Sigmoid colon (tissue), 7 donors: ENCODE data around the gene H19. TPM values are rescaled to one million over a fixed set of nuclear protein-coding genes. Genes with fewer than 3 reads are reported as not detected.

Experiments
- DNase-seq: peaks from one replicate; pipeline ENCODE4 v3.0.0-alpha.2; 2019
- H3K27ac ChIP-seq, 4 donors: fragments of 200-600 bp; sonication (generic); one replicate each; pipeline ENCODE4 v1.5.1; 2016 to 2019; ENCODE audit warnings: mild to moderate bottlenecking in 1 of 4
- H3K27me3 ChIP-seq, 3 donors: fragments of 200-600 bp; sonication (generic); one replicate each; pipeline ENCODE4 v1.5.1; 2019; ENCODE audit warnings: mild to moderate bottlenecking in 1 of 3
- H3K36me3 ChIP-seq, 4 donors: fragments of 200-600 bp; sonication (generic); one replicate each; pipeline ENCODE4 v1.5.1; 2016 to 2019
- H3K4me1 ChIP-seq, 4 donors: fragments of 200-600 bp; sonication (generic); one replicate each; pipeline ENCODE4 v1.5.1; 2017 to 2019
- H3K4me3 ChIP-seq, 4 donors: fragments of 200-600 bp; sonication (generic); one replicate each; pipeline ENCODE4 v1.5.1; 2017 to 2019; ENCODE audit warnings: mild to moderate bottlenecking in 2 of 4, moderate library complexity in 1 of 4
- H3K9me3 ChIP-seq, 4 donors: fragments of 200-600 bp in 3 of 4; sonication (generic) in 3 of 4; one replicate each; pipeline versions ENCODE4 v1.5.1 to v1.6.1; 2013 to 2019
- CTCF ChIP-seq, 4 experiments: fragments of 450-650 bp in 3 of 4; fragments of 200-600 bp in 1 of 4; IDR thresholded peaks; one replicate each; pipeline ENCODE4 v1.5.1; 2016 to 2019; ENCODE audit warnings: antibody characterized with exemption in 4 of 4, mild to moderate bottlenecking in 3 of 4, moderate library complexity in 2 of 4
- EP300 ChIP-seq, 4 donors: sonication (generic); formaldehyde crosslinking; IDR thresholded peaks; one replicate each; pipeline ENCODE4 v1.6.1; 2017; ENCODE audit warnings: antibody characterized with exemption in 4 of 4
- POLR2A ChIP-seq, 2 donors: fragments of 450-650 bp; IDR thresholded peaks; one replicate each; pipeline ENCODE4 v1.6.1; 2016; ENCODE audit warnings: antibody characterized with exemption in 2 of 2, mild to moderate bottlenecking in 2 of 2, moderate library complexity in 2 of 2
- POLR2AphosphoS5 ChIP-seq, 4 donors: sonication (generic); formaldehyde crosslinking; IDR thresholded peaks; one replicate each; pipeline ENCODE4 v1.6.1; 2017; ENCODE audit warnings: antibody characterized with exemption in 4 of 4
- WGBS, 2 donors: extraction: QIAGEN DNeasy Blood & Tissue Kit; methylation state at CpG; one replicate each; pipeline ENCODE4 v1.1.7; 2013; 5-methylcytosine and 5-hydroxymethylcytosine counted together
- intact Hi-C: fragments of 100-400 bp; cut with DNase I; formaldehyde crosslinking; loops from one replicate; pipeline ENCODE4 v1.15.1; 2023
- polyA plus RNA-seq, 3 donors: library from polyadenylated mRNA; stranded (reverse); fragments of 200-250 nt; gene quantifications; one replicate each; pipeline ENCODE4 v1.2.3, GENCODE V29; 2013
- total RNA-seq, 4 donors: library from RNA; depleted of rRNA; stranded (reverse); fragments of >200 nt; gene quantifications; one replicate each; pipeline ENCODE4 v1.1.0, GENCODE V29; 2016
- donor health status: healthy with polysubstance abuse.
- donor health status: Bipolar disorder and iron deficiency.
- donor health status: healthy.

Gene H19
- total and polyA plus RNA-seq, 7 donors: 9.9 to 349 (median 67.6) TPM

GRCh38 chr11:1988667-1989317, 8.8 kb downstream of the H19 start:
- Histone ChIP-seq H3K4me3 (no peak overlapping the region), H3K27ac (no peak overlapping the region), H3K9me3 (no peaks in the 10 kb centered on the region), H3K36me3 (no peaks in the 10 kb centered on the region), H3K27me3 (no peaks in the 10 kb centered on the region), H3K4me1 (no peaks in the 10 kb centered on the region)
- WGBS, 2 donors: 32 to 80% methylated on average over 13 to 17 of the region's 24 CpGs
- DNase-seq: peak; percentile 50
- TF ChIP-seq EP300 (IDR thresholded peaks at IDR 0.05) (no peak), CTCF (IDR thresholded peaks at IDR 0.05) (no peak), POLR2A (IDR thresholded peaks at IDR 0.05) (no peak), POLR2AphosphoS5 (IDR thresholded peaks at IDR 0.05) (no peak)
- intact Hi-C loops: no loop called here

- WGBS, 2 donors: no CpG with 5 or more reads among the region's 11 CpGs
- Histone ChIP-seq H3K36me3 (no peaks in the 10 kb centered on the region), H3K9me3 (no peaks in the 10 kb centered on the region), H3K27me3 (no peaks in the 10 kb centered on the region), H3K4me1 (no peaks in the 10 kb centered on the region), H3K4me3 (no peak overlapping the region), H3K27ac (no peak overlapping the region)
- intact Hi-C loops: no loop called here
- TF ChIP-seq EP300 (IDR thresholded peaks at IDR 0.05) (no peak), CTCF (IDR thresholded peaks at IDR 0.05) (no peak), POLR2AphosphoS5 (IDR thresholded peaks at IDR 0.05) (no peak), POLR2A (IDR thresholded peaks at IDR 0.05) (no peak)
- DNase-seq: no peak
These were observed 9.5 kb downstream of the H19 start for GRCh38 chr11:1988174-1988573.

- H3K27ac ChIP-seq: no peak overlapping the region
- H3K4me1 ChIP-seq: no peaks in the 10 kb centered on the region
- no peaks in the 10 kb centered on the region for H3K9me3 ChIP-seq
- TF ChIP-seq POLR2A (IDR thresholded peaks at IDR 0.05) (no peak), CTCF (IDR thresholded peaks at IDR 0.05) (no peak), POLR2AphosphoS5 (IDR thresholded peaks at IDR 0.05) (no peak), EP300 (IDR thresholded peaks at IDR 0.05) (no peak)
- no peak overlapping the region for H3K4me3 ChIP-seq
- no CpG with 5 or more reads among the region's 6 CpGs for WGBS, 2 donors
- H3K36me3 ChIP-seq: no peaks in the 10 kb centered on the region
- no peak for DNase-seq
- intact Hi-C loops: no loop called here
- no peaks in the 10 kb centered on the region for H3K27me3 ChIP-seq
These were observed 10.6 kb downstream of the H19 start for GRCh38 chr11:1987024-1987423.

GRCh38 chr11:1983601-1983961, 14.1 kb downstream of the H19 start:
- no peaks in the 10 kb centered on the region for H3K9me3 ChIP-seq
- no peaks in the 10 kb centered on the region for H3K27me3 ChIP-seq
- TF ChIP-seq POLR2AphosphoS5 (IDR thresholded peaks at IDR 0.05): no peak
- TF ChIP-seq EP300 (IDR thresholded peaks at IDR 0.05): no peak
- TF ChIP-seq POLR2A (IDR thresholded peaks at IDR 0.05): no peak
- TF ChIP-seq CTCF (IDR thresholded peaks at IDR 0.05): no peak
- H3K4me3 ChIP-seq: no peak overlapping the region
- WGBS, 2 donors: 54 to 79% methylated on average over 12 of the region's 12 CpGs
- intact Hi-C loops: no loop called here
- H3K27ac ChIP-seq: no peak overlapping the region
- DNase-seq: peak; percentile 19
- H3K4me1 ChIP-seq: no peaks in the 10 kb centered on the region
- no peaks in the 10 kb centered on the region for H3K36me3 ChIP-seq
